ENCODE results near the gene IFNL1. TPM values are rescaled to one million over a fixed set of nuclear protein-coding genes. Genes with fewer than 3 reads are reported as not detected.
"Not testable (repeated sequence)": the region's sequence is repeated elsewhere in the genome, so short reads cannot be mapped to it uniquely, and the experiment has no call there.

IFNL1 gene
- total RNA-seq, 1 experiment from 2014 or later: not detected

DNA sequence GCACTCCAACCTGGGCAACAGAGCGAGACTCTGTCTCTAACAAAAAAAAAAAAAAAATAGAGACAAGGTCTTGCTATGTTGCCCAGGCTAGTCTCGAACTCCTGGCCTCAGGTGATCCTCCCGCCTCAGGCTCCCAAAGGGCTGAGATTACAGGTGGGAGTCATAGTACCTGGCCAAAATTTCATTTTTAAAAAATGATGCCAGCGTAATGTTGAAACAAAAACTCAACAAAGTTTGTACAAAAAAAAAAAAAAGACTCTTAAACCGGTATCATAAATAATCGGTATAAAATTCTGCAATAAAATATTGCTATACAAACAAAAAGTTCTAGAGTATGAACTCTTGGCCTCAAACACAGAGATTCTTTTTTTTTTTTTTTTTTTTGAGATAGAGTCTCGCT lies 36.1 kb downstream of the IFNL1 start:
- DNase-seq (ENCODE audit: low spot score): no peak

DNA sequence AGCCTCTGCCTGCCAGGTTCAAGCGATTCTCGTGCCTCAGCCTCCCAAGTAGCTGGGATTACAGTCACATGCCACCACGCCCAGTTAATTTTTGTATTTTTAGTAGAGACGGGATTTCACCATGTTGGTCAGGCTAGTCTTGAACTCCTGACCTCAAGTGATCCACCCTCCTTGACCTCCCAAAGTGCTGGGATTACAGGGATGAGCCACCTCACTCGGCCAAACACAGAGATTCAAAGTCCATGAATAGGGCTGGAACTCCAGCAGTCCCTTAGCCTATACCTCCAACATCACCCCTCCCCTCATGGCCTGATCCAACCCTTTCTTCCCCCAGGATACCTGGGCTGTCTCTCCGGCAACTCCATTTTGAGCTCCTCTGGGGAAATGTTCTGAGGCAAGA lies 36.5 kb downstream of the IFNL1 start:
- DNase-seq (ENCODE audit: low spot score): not testable (repeated sequence)

DNA sequence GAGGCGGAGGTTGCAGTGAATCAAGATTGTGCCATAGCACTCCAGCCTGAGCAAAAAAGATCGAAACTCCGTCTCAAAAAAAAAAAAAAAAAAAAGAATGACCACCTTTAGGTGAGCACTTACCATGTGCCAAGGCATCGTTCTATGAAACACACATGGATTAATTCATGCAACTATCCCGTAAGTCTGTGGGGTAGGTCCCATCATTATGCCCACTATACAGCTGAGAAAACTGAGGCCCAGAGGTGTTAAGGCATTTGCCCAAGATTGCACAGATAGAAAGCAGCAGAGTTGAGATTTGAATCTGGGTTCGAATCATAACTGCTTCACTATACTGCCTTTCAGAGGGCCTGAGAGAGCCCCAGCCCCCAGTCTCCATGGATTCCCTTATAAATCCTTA lies 37.3 kb downstream of the IFNL1 start:
- no peak for DNase-seq (ENCODE audit: low spot score)

- no peak for DNase-seq (ENCODE audit: low spot score)
Observed at GRCh38 chr19:39334444-39334976, 38.3 kb downstream of the IFNL1 start.

DNA sequence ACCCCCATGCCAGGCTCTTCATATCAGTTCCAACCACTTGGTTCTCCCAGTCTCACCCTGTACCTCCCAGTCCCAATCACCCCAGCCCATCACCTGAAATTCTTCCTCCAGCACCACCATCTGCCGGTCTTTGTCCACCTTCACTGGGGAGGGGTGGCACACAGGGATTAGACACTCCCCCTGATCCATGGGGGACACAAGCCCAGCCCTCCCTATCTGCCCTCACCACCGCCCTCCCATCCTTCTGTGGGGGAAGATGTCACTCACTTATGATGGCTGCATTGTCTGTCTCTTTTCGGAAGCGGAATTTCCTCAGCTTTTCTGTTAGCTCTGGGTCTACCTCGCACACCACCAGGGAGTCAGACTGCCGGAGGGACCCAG lies 39.0 kb downstream of the IFNL1 start:
- no peak for DNase-seq (ENCODE audit: low spot score)

DNA sequence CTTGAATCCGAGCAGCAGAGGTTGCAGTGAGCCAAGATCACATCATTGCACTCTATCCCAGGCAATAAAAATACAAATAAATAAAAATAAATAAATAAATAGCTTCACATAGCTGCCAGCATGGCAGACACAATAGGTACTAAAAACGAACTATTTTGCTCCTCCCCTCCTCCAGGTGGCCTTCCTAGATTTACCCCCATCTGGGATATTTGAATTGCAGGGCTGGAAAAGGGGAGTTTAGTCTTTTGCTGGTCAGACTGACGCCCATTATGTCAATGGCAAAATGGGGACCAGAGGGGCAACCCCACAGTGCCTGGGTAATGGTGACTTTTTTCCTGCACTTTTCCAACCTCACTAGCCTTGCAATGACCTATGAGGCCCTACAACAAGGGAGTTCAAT lies 40.3 kb downstream of the IFNL1 start:
- DNase-seq (ENCODE audit: low spot score): no peak

- no peak for DNase-seq (ENCODE audit: low spot score)
Observed at GRCh38 chr19:39339674-39340073, 43.5 kb downstream of the IFNL1 start.

- DNase-seq (ENCODE audit: low spot score): not testable (repeated sequence)
Observed at GRCh38 chr19:39340156-39340555, 43.9 kb downstream of the IFNL1 start.

- DNase-seq (ENCODE audit: low spot score): no peak
Observed at GRCh38 chr19:39341129-39341718, 45.0 kb downstream of the IFNL1 start.

- peak; percentile 100 for DNase-seq (ENCODE audit: low spot score)
Observed at GRCh38 chr19:39341719-39342604, 45.8 kb downstream of the IFNL1 start, which contains the start of gene SAMD4B. SAMD4B (plus strand) TSS chr19:39342421; CDS start chr19:39356894, 14,473 bp downstream.

DNA sequence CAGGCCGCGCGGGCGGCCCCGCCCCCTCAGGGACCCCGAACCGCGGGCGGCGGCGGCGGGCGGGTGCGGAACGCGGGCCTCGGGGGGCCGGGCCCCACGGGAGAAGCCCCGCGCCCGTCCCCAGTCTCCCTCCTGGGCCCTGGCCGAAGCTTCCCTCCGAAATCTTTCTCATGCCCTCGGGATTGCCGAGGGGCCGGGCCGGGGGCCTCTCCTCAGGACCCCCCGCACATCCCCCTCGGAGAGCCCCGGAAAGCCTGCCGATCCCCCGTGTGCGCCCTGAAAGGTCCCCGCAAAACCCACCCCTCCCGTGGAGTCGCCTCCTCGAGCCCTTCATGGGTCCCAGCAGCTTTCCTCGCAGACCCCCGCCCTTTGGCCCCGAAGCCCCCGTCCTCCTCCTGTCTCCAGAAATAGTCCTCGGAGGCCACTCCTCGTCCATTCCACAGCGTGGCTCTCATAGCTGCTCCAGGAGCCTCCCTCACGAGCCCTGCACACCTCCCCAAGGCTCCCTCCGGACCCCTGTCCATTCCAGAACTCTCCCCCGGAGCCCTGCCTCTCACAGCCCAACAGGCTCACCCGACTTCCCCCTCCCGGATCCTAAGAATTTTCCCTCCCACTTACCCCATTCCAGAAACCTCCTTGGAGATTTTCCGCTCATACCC lies 46.6 kb downstream of the IFNL1 start:
- no peak for DNase-seq (ENCODE audit: low spot score)

GRCh38 chr19:39345956-39346355 lies 49.7 kb downstream of the IFNL1 start:
- no peak for DNase-seq (ENCODE audit: low spot score)

- no peak for DNase-seq (ENCODE audit: low spot score)
Observed at GRCh38 chr19:39347332-39348164, 51.3 kb downstream of the IFNL1 start.

Small RNA genes lying within 50 kb of the gene (small RNA-seq; reads per million reads assigned to genes)
- gene AC011445.2: not detected

Other genes starting within 250 kb of the IFNL1 start
- gene ACP7, start 212.0 kb upstream of the IFNL1 start, total RNA-seq (2014; rRNA removed; shearing (Covaris generic)): not detected in 2 replicates
- 42.3 and 46.5 TPM in 2 replicates for gene PAK4, start 170.6 kb upstream of the IFNL1 start, total RNA-seq (2014; rRNA removed; shearing (Covaris generic))
- gene NCCRP1, start 99.4 kb upstream of the IFNL1 start, total RNA-seq (2014; rRNA removed; shearing (Covaris generic)): 0.31 TPM in 1 of 2 replicates, not detected in the other
- gene SYCN, start 92.1 kb upstream of the IFNL1 start, total RNA-seq (2014; rRNA removed; shearing (Covaris generic)): not detected in 2 replicates
- gene IFNL3, start 51.4 kb upstream of the IFNL1 start, total RNA-seq (2014; rRNA removed; shearing (Covaris generic)): not detected in 2 replicates
- not detected in 2 replicates for gene IFNL4, start 47.6 kb upstream of the IFNL1 start, total RNA-seq (2014; rRNA removed; shearing (Covaris generic))
- gene IFNL2, start 28.0 kb upstream of the IFNL1 start, total RNA-seq (2014; rRNA removed; shearing (Covaris generic)): not detected in 2 replicates
- 0.38 and 0.44 TPM in 2 replicates for gene LRFN1, start 24.5 kb downstream of the IFNL1 start, total RNA-seq (2014; rRNA removed; shearing (Covaris generic))
- gene GMFG, start 39.6 kb downstream of the IFNL1 start, total RNA-seq (2014; rRNA removed; shearing (Covaris generic)): not detected in 2 replicates
- 220 and 230 TPM in 2 replicates for gene SAMD4B, start 46.0 kb downstream of the IFNL1 start, total RNA-seq (2014; rRNA removed; shearing (Covaris generic))
- 109 and 115 TPM in 2 replicates for gene PAF1, start 94.7 kb downstream of the IFNL1 start, total RNA-seq (2014; rRNA removed; shearing (Covaris generic))
- 59.7 and 64.3 TPM in 2 replicates for gene MED29, start 95.0 kb downstream of the IFNL1 start, total RNA-seq (2014; rRNA removed; shearing (Covaris generic))
- 124 and 131 TPM in 2 replicates for gene ZFP36, start 110.4 kb downstream of the IFNL1 start, total RNA-seq (2014; rRNA removed; shearing (Covaris generic))
- gene PLEKHG2, start 116.3 kb downstream of the IFNL1 start, total RNA-seq (2014; rRNA removed; shearing (Covaris generic)): 51.0 and 61.2 TPM in 2 replicates
- gene RPS16, start 139.5 kb downstream of the IFNL1 start, total RNA-seq (2014; rRNA removed; shearing (Covaris generic)): 798 and 1,020 TPM in 2 replicates
- gene SUPT5H, start 149.2 kb downstream of the IFNL1 start, total RNA-seq (2014; rRNA removed; shearing (Covaris generic)): 128 and 151 TPM in 2 replicates
- 261 and 295 TPM in 2 replicates for gene TIMM50, start 184.4 kb downstream of the IFNL1 start, total RNA-seq (2014; rRNA removed; shearing (Covaris generic))
- 0.15 TPM in 1 of 2 replicates, not detected in the other for gene DLL3, start 202.5 kb downstream of the IFNL1 start, total RNA-seq (2014; rRNA removed; shearing (Covaris generic))
- not detected in 2 replicates for gene SELENOV, start 218.7 kb downstream of the IFNL1 start, total RNA-seq (2014; rRNA removed; shearing (Covaris generic))
- gene EID2B, start 236.4 kb downstream of the IFNL1 start, total RNA-seq (2014; rRNA removed; shearing (Covaris generic)): 1.3 and 2.1 TPM in 2 replicates
- gene EID2, start 243.8 kb downstream of the IFNL1 start, total RNA-seq (2014; rRNA removed; shearing (Covaris generic)): 18.8 and 21.9 TPM in 2 replicates